Measurements from ENCODE around the gene PTPRM. TPM values are rescaled to one million over a fixed set of nuclear protein-coding genes. Genes with fewer than 3 reads are reported as not detected.

The PTPRM gene
- total and polyA plus RNA-seq, 2 donors (not counting 3 experiments of a cell fraction or from before 2014, with no cell fraction given), result 37.4 to 43.7 TPM

DNA sequence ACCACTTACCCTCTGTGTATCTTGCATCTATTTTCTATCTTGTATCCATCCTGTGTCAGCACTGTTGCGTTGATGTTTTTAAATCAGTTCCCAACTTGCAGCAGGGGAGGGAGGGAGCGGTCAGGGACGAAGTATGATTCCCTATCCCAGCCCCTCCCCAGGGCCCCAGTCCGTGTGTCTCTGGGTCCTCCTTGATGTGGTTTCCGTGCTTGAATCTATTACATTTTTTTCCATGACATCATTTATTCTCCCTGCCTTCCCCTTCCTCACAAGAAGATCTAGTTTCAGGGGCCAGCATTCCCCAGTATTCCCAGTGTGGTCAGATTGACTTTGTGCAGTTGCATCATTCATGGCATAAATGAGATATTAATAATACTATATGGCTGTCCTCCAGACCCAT is 479.3 kb downstream of the PTPRM start:
- no peak for DNase-seq (ENCODE audit: low read depth, low spot score)
- no peak overlapping the region for H3K4me2 ChIP-seq (ENCODE audit: insufficient read depth, low read length)
- no peak overlapping the region for H3K9ac ChIP-seq (replicated peaks; ENCODE audit: extremely low read depth, insufficient read depth, low read length)
- no peaks in the 10 kb centered on the region for H3K36me3 ChIP-seq (ENCODE audit: control insufficient read depth in 2 of 2, extremely low read depth in 1 of 2, insufficient read depth in 2 of 2, low read length in 2 of 2)
- no peak for FAIRE-seq
- no peaks in the 10 kb centered on the region for H3K27me3 ChIP-seq (ENCODE audit: control insufficient read depth in 2 of 2, insufficient read depth in 2 of 2, low read length in 2 of 2)
- no peak for TF ChIP-seq POLR2AphosphoS5 (IDR thresholded peaks at IDR 0.05; ENCODE audit: insufficient read depth, low read depth, low read length)
- no peak for TF ChIP-seq GATA2 (IDR thresholded peaks at IDR 0.05; ENCODE audit: insufficient read depth, insufficient read length, low read depth, low read length)
- TF ChIP-seq, protein P1, sequence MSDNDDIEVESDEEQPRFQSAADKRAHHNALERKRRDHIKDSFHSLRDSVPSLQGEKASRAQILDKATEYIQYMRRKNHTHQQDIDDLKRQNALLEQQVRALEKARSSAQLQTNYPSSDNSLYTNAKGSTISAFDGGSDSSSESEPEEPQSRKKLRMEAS (IDR thresholded peaks at IDR 0.05; ENCODE audit: insufficient read depth, insufficient read length), result no peak
- no peak for TF ChIP-seq FOS (IDR thresholded peaks at IDR 0.05; ENCODE audit: borderline replicate concordance, insufficient read depth, low read length)
- no peak for TF ChIP-seq EZH2 (IDR thresholded peaks at IDR 0.05; ENCODE audit: borderline replicate concordance, low read depth, low read length, severe bottlenecking)
- no peak for TF ChIP-seq CTCF (IDR thresholded peaks at IDR 0.05; ENCODE audit: extremely low read depth in 1 of 2, insufficient read depth in 1 of 2, low read depth in 1 of 2, low read length in 2 of 2)
- TF ChIP-seq JUN (IDR thresholded peaks at IDR 0.05; ENCODE audit: borderline replicate concordance, insufficient read depth, insufficient read length, low read depth), result no peak
- no peak for TF ChIP-seq MYC (IDR thresholded peaks at IDR 0.05; ENCODE audit: low read depth, low read length)
- TF ChIP-seq POLR2A (IDR thresholded peaks at IDR 0.05; ENCODE audit: low read depth, low read length), result no peak
- ChIA-PET POLR2A (no interaction called here), CTCF (no interaction called here)
- dilution Hi-C loops (cut with MboI; ENCODE audit: extremely low pct_ligation_motif_present, low sequenced_read_pairs), result no loop called here
- H3K4me3 ChIP-seq (replicated peaks in 1 of 3; ENCODE audit: insufficient read depth in 1 of 3, low read depth in 1 of 3, low read length in 3 of 3), result no peak overlapping the region
- no peak overlapping the region for H3K27ac ChIP-seq (ENCODE audit: insufficient read depth, low read depth, low read length)
- no peaks in the 10 kb centered on the region for H3K4me1 ChIP-seq (ENCODE audit: control insufficient read depth, extremely low read depth, insufficient read depth, low read length)
- no peaks in the 10 kb centered on the region for H3K9me3 ChIP-seq (replicated peaks; ENCODE audit: control insufficient read depth, insufficient read depth, low read length)
- no peaks in the 10 kb centered on the region for H3K79me2 ChIP-seq (ENCODE audit: control insufficient read depth, insufficient read depth, low read length)
- intact Hi-C loops (cut with micrococcal nuclease), result no loop called here
- H3K9me1 ChIP-seq (replicated peaks; ENCODE audit: control insufficient read depth, extremely low read depth, insufficient read depth, low read length), result no peaks in the 10 kb centered on the region
- BruUV-seq (replicated peaks), result no TSS peak
- H2AFZ ChIP-seq (ENCODE audit: low read depth, low read length), result no peak overlapping the region
- no peaks in the 10 kb centered on the region for H4K20me1 ChIP-seq (replicated peaks; ENCODE audit: control insufficient read depth, extremely low read depth, insufficient read depth, low read length)

Measured in endothelial cell of umbilical vein (primary cell).